Keratinocyte (primary cell): ENCODE data around the gene TMC5. TPM values are rescaled to one million over a fixed set of nuclear protein-coding genes. Genes with fewer than 3 reads are reported as not detected.

Experiments used
- DNase-seq: peaks from one replicate; pipeline ENCODE4 v3.0.0-alpha.2; 2011; ENCODE audit warnings: low read depth, missing footprints, low spot score
- FAIRE-seq: peaks from 2 replicates; lab custom pipeline; 2011; peaks lifted over from hg19 to GRCh38; lab: Jason Lieb, UNC
- H2AFZ ChIP-seq: 2 replicates; pipeline ENCODE4 v1.6.0; 2012; ENCODE audit warnings: low read length, control low read depth, inconsistent platforms; ENCODE audit not compliant: control insufficient read depth
- H3K27ac ChIP-seq: 2 replicates; pipeline ENCODE4 v1.5.1; 2011; ENCODE audit warnings: low read length; ENCODE audit not compliant: control insufficient read depth, insufficient read depth
- H3K27me3 ChIP-seq: 3 replicates; pipeline ENCODE4 v1.6.0; 2011; ENCODE audit warnings: low read length; ENCODE audit not compliant: control insufficient read depth, insufficient read depth; ENCODE audit errors: extremely low read depth
- H3K36me3 ChIP-seq, 2 experiments: 2 replicates in 1 of 2; 3 replicates in 1 of 2; pipeline ENCODE4 v1.5.1; 2011; ENCODE audit warnings: low read length in 2 of 2, mild to moderate bottlenecking in 1 of 2; ENCODE audit not compliant: control insufficient read depth in 2 of 2, insufficient read depth in 2 of 2; ENCODE audit errors: extremely low read depth in 1 of 2
- H3K4me1 ChIP-seq: 3 replicates; pipeline ENCODE4 v1.5.1; 2011; ENCODE audit warnings: low read length; ENCODE audit not compliant: control insufficient read depth, insufficient read depth; ENCODE audit errors: extremely low read depth
- H3K4me2 ChIP-seq: 3 replicates; pipeline ENCODE4 v1.6.0; 2011; ENCODE audit warnings: low read depth, low read length; ENCODE audit not compliant: control insufficient read depth, insufficient read depth; ENCODE audit errors: extremely low read depth
- H3K4me3 ChIP-seq, 3 experiments: fragments of 200-600 bp in 1 of 3; sonication (generic) in 1 of 3; 2 replicates in 2 of 3; 3 replicates in 1 of 3; pipeline ENCODE4 v1.5.1; 2011 to 2016; ENCODE audit warnings: low read length in 3 of 3, mild to moderate bottlenecking in 3 of 3, control low read depth in 2 of 3, inconsistent platforms in 1 of 3, low read depth in 1 of 3, mixed read lengths in 1 of 3, mixed run types in 1 of 3, moderate library complexity in 1 of 3; ENCODE audit not compliant: control insufficient read depth in 2 of 3, insufficient read depth in 2 of 3; ENCODE audit errors: extremely low read depth in 1 of 3
- H3K79me2 ChIP-seq: 2 replicates; pipeline ENCODE4 v1.6.0; 2012; ENCODE audit warnings: low read length; ENCODE audit not compliant: control insufficient read depth, insufficient read depth
- H3K9ac ChIP-seq: 3 replicates; pipeline ENCODE4 v1.6.0; 2011; ENCODE audit warnings: low read length; ENCODE audit not compliant: control insufficient read depth, insufficient read depth; ENCODE audit errors: extremely low read depth
- H3K9me1 ChIP-seq: 3 replicates; pipeline ENCODE4 v1.6.0; 2011; ENCODE audit warnings: low read length; ENCODE audit not compliant: control insufficient read depth, insufficient read depth; ENCODE audit errors: extremely low read depth
- H3K9me3 ChIP-seq: 2 replicates; pipeline ENCODE4 v1.5.1; 2012; ENCODE audit warnings: low read depth, low read length; ENCODE audit not compliant: control insufficient read depth
- H4K20me1 ChIP-seq: 3 replicates; pipeline ENCODE4 v1.6.0; 2011; ENCODE audit warnings: low read length; ENCODE audit not compliant: control insufficient read depth, insufficient read depth; ENCODE audit errors: extremely low read depth
- EZH2 ChIP-seq: IDR thresholded peaks from one replicate; pipeline ENCODE4 v1.6.1; 2012; ENCODE audit warnings: inconsistent platforms, mild to moderate bottlenecking, low read length, moderate library complexity
- dilution Hi-C: fragments of 300-500 bp; cut with MboI; formaldehyde crosslinking; loops from one replicate; pipeline ENCODE4 v1.7.0; 2020; ENCODE audit warnings: low sequenced_read_pairs; ENCODE audit not compliant: extremely low pct_ligation_motif_present
- polyA plus RNA-seq, 5 experiments: library from polyadenylated mRNA; depleted of rRNA in 3 of 5; stranded (reverse) in 3 of 5; stranded (forward) in 1 of 5; unstranded in 1 of 5; fragments of >200 nt; gene quantifications; 1 replicate in 1 of 5; 2 replicates in 3 of 5; 3 replicates in 1 of 5; pipeline versions ENCODE4 v1.2.1 to v1.2.3, GENCODE V29; 2011 to 2012; ENCODE audit warnings: missing spikeins in 2 of 5, low read depth in 1 of 5, low replicate concordance in 1 of 5
- TF ChIP-seq, protein P1 (sequence below), 3 experiments: IDR thresholded peaks in 1 of 3; conservative IDR thresholded peaks in 1 of 3; optimal IDR thresholded peaks in 1 of 3; 2 replicates in 2 of 3; 3 replicates in 1 of 3; pipeline versions ENCODE3 to v1.5.1; 2011; ENCODE audit warnings: low read length in 3 of 3, mild to moderate bottlenecking in 3 of 3, moderate library complexity in 2 of 3, control low read depth in 1 of 3, inconsistent platforms in 1 of 3; ENCODE audit not compliant: insufficient read depth in 2 of 3; ENCODE audit errors: extremely low read depth in 1 of 3

TMC5 gene
- polyA plus RNA-seq, 1 donor (not counting 4 experiments of a cell fraction or from before 2014, with no cell fraction given) = 0.18 TPM

DNA sequence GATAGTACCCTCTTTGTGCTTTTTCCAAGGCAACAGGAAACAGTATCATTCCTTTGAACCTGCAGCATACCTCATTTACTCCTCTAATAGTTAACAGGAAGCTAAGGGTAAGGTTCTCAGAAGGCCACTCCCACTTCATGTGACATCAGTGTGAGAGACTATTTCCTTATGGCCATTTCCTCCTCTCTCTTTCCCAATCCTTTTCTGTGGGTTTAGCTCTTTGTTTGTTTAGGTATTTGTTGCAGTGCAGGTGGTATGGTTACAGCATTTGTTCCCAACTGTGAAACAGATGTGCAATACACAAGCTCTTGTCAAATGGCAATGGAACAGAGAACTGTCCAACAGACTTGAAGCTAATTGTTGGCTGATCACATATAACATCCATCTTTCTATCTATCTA is 14.7 kb downstream of the TMC5 start:
- Histone ChIP-seq H3K9me1 (no peaks in the 10 kb centered on the region), H3K4me3 (no peak overlapping the region), H3K9ac (no peak overlapping the region), H2AFZ (no peak overlapping the region), H3K36me3 (no peaks in the 10 kb centered on the region), H3K4me2 (no peak overlapping the region), H3K27ac (no peak overlapping the region), H3K9me3 (no peaks in the 10 kb centered on the region), H3K27me3 (no peaks in the 10 kb centered on the region), H4K20me1 (no peaks in the 10 kb centered on the region), H3K79me2 (no peaks in the 10 kb centered on the region), H3K4me1 (no peaks in the 10 kb centered on the region)
- FAIRE-seq (no peak), DNase-seq (no peak)
- no peak for TF ChIP-seq EZH2
- TF ChIP-seq, protein P1, sequence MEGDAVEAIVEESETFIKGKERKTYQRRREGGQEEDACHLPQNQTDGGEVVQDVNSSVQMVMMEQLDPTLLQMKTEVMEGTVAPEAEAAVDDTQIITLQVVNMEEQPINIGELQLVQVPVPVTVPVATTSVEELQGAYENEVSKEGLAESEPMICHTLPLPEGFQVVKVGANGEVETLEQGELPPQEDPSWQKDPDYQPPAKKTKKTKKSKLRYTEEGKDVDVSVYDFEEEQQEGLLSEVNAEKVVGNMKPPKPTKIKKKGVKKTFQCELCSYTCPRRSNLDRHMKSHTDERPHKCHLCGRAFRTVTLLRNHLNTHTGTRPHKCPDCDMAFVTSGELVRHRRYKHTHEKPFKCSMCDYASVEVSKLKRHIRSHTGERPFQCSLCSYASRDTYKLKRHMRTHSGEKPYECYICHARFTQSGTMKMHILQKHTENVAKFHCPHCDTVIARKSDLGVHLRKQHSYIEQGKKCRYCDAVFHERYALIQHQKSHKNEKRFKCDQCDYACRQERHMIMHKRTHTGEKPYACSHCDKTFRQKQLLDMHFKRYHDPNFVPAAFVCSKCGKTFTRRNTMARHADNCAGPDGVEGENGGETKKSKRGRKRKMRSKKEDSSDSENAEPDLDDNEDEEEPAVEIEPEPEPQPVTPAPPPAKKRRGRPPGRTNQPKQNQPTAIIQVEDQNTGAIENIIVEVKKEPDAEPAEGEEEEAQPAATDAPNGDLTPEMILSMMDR (optimal IDR thresholded peaks at IDR 0.05 in 1 of 3, IDR thresholded peaks at IDR 0.05 in 1 of 3, conservative IDR thresholded peaks at IDR 0.05 in 1 of 3; ENCODE audit: extremely low read depth in 1 of 3, insufficient read depth in 2 of 3, low read length in 3 of 3) = no peak
- dilution Hi-C loops = no loop called here

DNA sequence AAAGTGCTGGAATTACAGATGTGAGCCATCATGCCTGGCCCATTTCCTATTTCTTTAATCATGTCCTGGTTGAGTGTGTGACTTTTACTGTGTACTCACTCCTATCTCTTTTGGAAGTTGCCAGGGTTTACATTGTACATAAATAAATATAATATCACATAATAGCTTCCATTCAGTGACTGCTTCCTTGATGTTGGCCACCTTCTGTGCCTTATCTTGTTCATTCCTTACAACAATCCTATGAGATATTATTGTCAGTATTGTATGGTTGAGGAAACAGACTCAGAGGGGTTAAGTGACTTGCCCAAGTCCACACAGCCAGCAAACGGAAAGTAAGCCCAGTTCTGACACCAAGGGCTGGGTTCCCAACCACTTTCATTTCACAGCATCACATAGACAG is 16.9 kb downstream of the TMC5 start:
- H3K36me3 ChIP-seq = no peaks in the 10 kb centered on the region
- FAIRE-seq (no peak), DNase-seq (no peak)
- dilution Hi-C loops = no loop called here
- H3K4me3 ChIP-seq = no peak overlapping the region
- H4K20me1 ChIP-seq = no peaks in the 10 kb centered on the region
- H3K9ac ChIP-seq = no peak overlapping the region
- H3K4me2 ChIP-seq = no peak overlapping the region
- H3K27ac ChIP-seq = no peak overlapping the region
- H3K9me3 ChIP-seq = no peaks in the 10 kb centered on the region
- no peaks in the 10 kb centered on the region for H3K79me2 ChIP-seq
- no peak for TF ChIP-seq EZH2
- TF ChIP-seq, protein P1 (optimal IDR thresholded peaks at IDR 0.05 in 1 of 3, IDR thresholded peaks at IDR 0.05 in 1 of 3, conservative IDR thresholded peaks at IDR 0.05 in 1 of 3; ENCODE audit: extremely low read depth in 1 of 3, insufficient read depth in 2 of 3, low read length in 3 of 3) = no peak
- no peaks in the 10 kb centered on the region for H3K9me1 ChIP-seq
- H3K27me3 ChIP-seq = no peaks in the 10 kb centered on the region
- no peak overlapping the region for H2AFZ ChIP-seq
- H3K4me1 ChIP-seq = no peaks in the 10 kb centered on the region
